ENCODE results near the gene CTNNBIP1.

- TF ChIP-seq, protein P1, sequence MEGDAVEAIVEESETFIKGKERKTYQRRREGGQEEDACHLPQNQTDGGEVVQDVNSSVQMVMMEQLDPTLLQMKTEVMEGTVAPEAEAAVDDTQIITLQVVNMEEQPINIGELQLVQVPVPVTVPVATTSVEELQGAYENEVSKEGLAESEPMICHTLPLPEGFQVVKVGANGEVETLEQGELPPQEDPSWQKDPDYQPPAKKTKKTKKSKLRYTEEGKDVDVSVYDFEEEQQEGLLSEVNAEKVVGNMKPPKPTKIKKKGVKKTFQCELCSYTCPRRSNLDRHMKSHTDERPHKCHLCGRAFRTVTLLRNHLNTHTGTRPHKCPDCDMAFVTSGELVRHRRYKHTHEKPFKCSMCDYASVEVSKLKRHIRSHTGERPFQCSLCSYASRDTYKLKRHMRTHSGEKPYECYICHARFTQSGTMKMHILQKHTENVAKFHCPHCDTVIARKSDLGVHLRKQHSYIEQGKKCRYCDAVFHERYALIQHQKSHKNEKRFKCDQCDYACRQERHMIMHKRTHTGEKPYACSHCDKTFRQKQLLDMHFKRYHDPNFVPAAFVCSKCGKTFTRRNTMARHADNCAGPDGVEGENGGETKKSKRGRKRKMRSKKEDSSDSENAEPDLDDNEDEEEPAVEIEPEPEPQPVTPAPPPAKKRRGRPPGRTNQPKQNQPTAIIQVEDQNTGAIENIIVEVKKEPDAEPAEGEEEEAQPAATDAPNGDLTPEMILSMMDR (IDR thresholded peaks at IDR 0.05) = peak; percentile 89 to 98 (median 90)
- no peak for TF ChIP-seq POLR2A (IDR thresholded peaks at IDR 0.05)
Observed at GRCh38 chr1:9874959-9875635, 35.0 kb downstream of the CTNNBIP1 start.

Data from testis (tissue), 2 donors.